ENCODE measurements around the gene LRRC58.
"Not testable (repeated sequence)": the region's sequence is repeated elsewhere in the genome, so short reads cannot be mapped to it uniquely, and the experiment has no call there.

The LRRC58 gene

GRCh38 chr3:120341658-120342346 lies 7.4 kb downstream of the LRRC58 start:
- no peak for DNase-seq

- no peak for DNase-seq
Measured at GRCh38 chr3:120339362-120339761, 9.8 kb downstream of the LRRC58 start.

- DNase-seq: no peak
Measured at GRCh38 chr3:120338517-120338916, 10.6 kb downstream of the LRRC58 start.

- no peak for DNase-seq
Measured at GRCh38 chr3:120332646-120333045, 16.5 kb downstream of the LRRC58 start.

- peak in 2 of 56 donors; percentile 10 to 14 for DNase-seq
Measured at GRCh38 chr3:120331076-120331475, 18.1 kb downstream of the LRRC58 start.

- no peak for DNase-seq
Measured at GRCh38 chr3:120326784-120327183, 22.4 kb downstream of the LRRC58 start.

GRCh38 chr3:120324190-120324589 lies 25.0 kb downstream of the LRRC58 start:
- DNase-seq: no peak

GRCh38 chr3:120323761-120324160 lies 25.4 kb downstream of the LRRC58 start:
- DNase-seq: not testable (repeated sequence)

GRCh38 chr3:120311863-120312794 lies 37.0 kb downstream of the LRRC58 start:
- no peak for DNase-seq

GRCh38 chr3:120306519-120307455 lies 42.4 kb downstream of the LRRC58 start:
- DNase-seq: no peak

- DNase-seq: no peak
Measured at GRCh38 chr3:120304616-120305015, 44.5 kb downstream of the LRRC58 start.

- no peak for DNase-seq
Measured at GRCh38 chr3:120302361-120302760, 46.8 kb downstream of the LRRC58 start.

GRCh38 chr3:120300971-120301370 lies 48.2 kb downstream of the LRRC58 start:
- DNase-seq: no peak

- DNase-seq: no peak
Measured at GRCh38 chr3:120299403-120299802, 49.8 kb downstream of the LRRC58 start.

GRCh38 chr3:120298996-120299395 lies 50.2 kb downstream of the LRRC58 start:
- no peak for DNase-seq

GRCh38 chr3:120291552-120291951 lies 57.6 kb downstream of the LRRC58 start:
- not testable (repeated sequence) for DNase-seq

- no peak for DNase-seq
Measured at GRCh38 chr3:120289636-120290035, 59.5 kb downstream of the LRRC58 start.

GRCh38 chr3:120286465-120286864 lies 62.7 kb downstream of the LRRC58 start:
- no peak for DNase-seq

GRCh38 chr3:120285508-120285841 lies 63.7 kb downstream of the LRRC58 start:
- DNase-seq: no peak

- peak in 1 of 56 donors; percentile 7 for DNase-seq
Measured at GRCh38 chr3:120284747-120285507, 64.2 kb downstream of the LRRC58 start, which contains the start of gene GPR156. GPR156 (minus strand) TSS chr3:120285222; CDS start chr3:120244098, 41,124 bp downstream.

GRCh38 chr3:120281261-120281660 lies 67.9 kb downstream of the LRRC58 start:
- DNase-seq: no peak

Measured in amygdala (tissue), 56 donors.